Endometrial microvascular endothelial cells (primary cell): Measurements from ENCODE around the gene IRX2. TPM values are rescaled to one million over a fixed set of nuclear protein-coding genes. Genes with fewer than 3 reads are reported as not detected.

Experiments used
- in situ Hi-C: cut with HindIII; loops from 2 replicates; pipeline ENCODE4 v1.10.0; 2017; ENCODE audit warnings: low sequenced_read_pairs, low pct_unique_long_range_greater_than_20kb; ENCODE audit errors: inconsistent ontology term
- total RNA-seq: library from RNA; depleted of rRNA; stranded (reverse); fragments of >200 nt; gene quantifications from one replicate; pipeline ENCODE4 v1.2.3, GENCODE V29; 2015; ENCODE audit errors: inconsistent ontology term

The IRX2 gene
- total RNA-seq, 1 donor from 2014 or later = not detected

- in situ Hi-C loops = no loop called here
These were observed 26.6 kb downstream of the IRX2 start for GRCh38 chr5:2724831-2725230.

GRCh38 chr5:2724031-2724581 is 27.4 kb downstream of the IRX2 start:
- in situ Hi-C loops = no loop called here

- in situ Hi-C loops = no loop called here
These were observed 28.6 kb downstream of the IRX2 start for GRCh38 chr5:2722901-2723300.

GRCh38 chr5:2721385-2722138 is 29.9 kb downstream of the IRX2 start:
- in situ Hi-C loops = no loop called here

- in situ Hi-C loops = no loop called here
These were observed 32.1 kb downstream of the IRX2 start for GRCh38 chr5:2719332-2719731.

- in situ Hi-C loops = no loop called here
These were observed 33.4 kb downstream of the IRX2 start for GRCh38 chr5:2718115-2718514.

GRCh38 chr5:2715856-2716255 is 35.6 kb downstream of the IRX2 start:
- in situ Hi-C loops = no loop called here

- in situ Hi-C loops = no loop called here
These were observed 36.7 kb downstream of the IRX2 start for GRCh38 chr5:2714805-2715204.

- in situ Hi-C loops = no loop called here
These were observed 37.5 kb downstream of the IRX2 start for GRCh38 chr5:2714026-2714425.

GRCh38 chr5:2711446-2712425 is 39.7 kb downstream of the IRX2 start:
- in situ Hi-C loops = no loop called here

GRCh38 chr5:2710910-2711309 is 40.6 kb downstream of the IRX2 start:
- in situ Hi-C loops = no loop called here

- in situ Hi-C loops = no loop called here
These were observed 41.3 kb downstream of the IRX2 start for GRCh38 chr5:2709976-2710689.

GRCh38 chr5:2708751-2709150 is 42.7 kb downstream of the IRX2 start:
- in situ Hi-C loops = no loop called here

- in situ Hi-C loops = no loop called here
These were observed 43.3 kb downstream of the IRX2 start for GRCh38 chr5:2708132-2708531.

GRCh38 chr5:2705861-2706260 is 45.6 kb downstream of the IRX2 start:
- in situ Hi-C loops = no loop called here

- in situ Hi-C loops = no loop called here
These were observed 46.5 kb downstream of the IRX2 start for GRCh38 chr5:2704806-2705645.

GRCh38 chr5:2704111-2704510 is 47.4 kb downstream of the IRX2 start:
- in situ Hi-C loops = no loop called here

GRCh38 chr5:2703615-2704014 is 47.9 kb downstream of the IRX2 start:
- in situ Hi-C loops = no loop called here
